Smooth muscle cell (in vitro differentiated cells): ENCODE data around the gene PRKCH. TPM values are rescaled to one million over a fixed set of nuclear protein-coding genes. Genes with fewer than 3 reads are reported as not detected.

Experiments used
- DNase-seq: peaks from one replicate; lab custom pipeline; 2025; ENCODE audit not compliant: unreplicated experiment; lab: John Stamatoyannopoulos, UW
- H2AFZ ChIP-seq: fragments of 200-600 bp; sonication (generic); 2 replicates; pipeline ENCODE4 v1.6.0; 2016; ENCODE audit warnings: antibody characterized with exemption, low read depth, mild to moderate bottlenecking
- H3F3A ChIP-seq: fragments of 200-600 bp; sonication (generic); 2 replicates; pipeline ENCODE4 v1.6.0; 2017; ENCODE audit warnings: antibody characterized with exemption, low read depth
- H3K27ac ChIP-seq: fragments of 200-600 bp; sonication (generic); 2 replicates; pipeline ENCODE4 v1.5.1; 2016; ENCODE audit warnings: low read depth, mild to moderate bottlenecking
- H3K27me3 ChIP-seq: fragments of 200-600 bp; sonication (generic); 2 replicates; pipeline ENCODE4 v1.6.1; 2016; ENCODE audit warnings: low read depth, mild to moderate bottlenecking
- H3K36me3 ChIP-seq: fragments of 200-600 bp; sonication (generic); 2 replicates; pipeline ENCODE4 v1.5.1; 2016; ENCODE audit warnings: low read depth
- H3K4me1 ChIP-seq: fragments of 200-600 bp; sonication (generic); 2 replicates; pipeline ENCODE4 v1.5.1; 2016; ENCODE audit warnings: low read depth
- H3K4me2 ChIP-seq: fragments of 200-600 bp; sonication (generic); 2 replicates; pipeline ENCODE4 v1.6.0; 2016; ENCODE audit warnings: mild to moderate bottlenecking
- H3K4me3 ChIP-seq: fragments of 200-600 bp; sonication (generic); 2 replicates; pipeline ENCODE4 v1.5.1; 2016; ENCODE audit warnings: mild to moderate bottlenecking
- H3K79me2 ChIP-seq: fragments of 200-600 bp; sonication (generic); 2 replicates; pipeline ENCODE4 v1.6.0; 2016; ENCODE audit warnings: low read depth, mild to moderate bottlenecking
- H3K9ac ChIP-seq: fragments of 200-600 bp; sonication (generic); 2 replicates; pipeline ENCODE4 v1.6.0; 2016; ENCODE audit warnings: low read depth
- H3K9me3 ChIP-seq: fragments of 200-600 bp; sonication (generic); replicated peaks from 2 replicates; pipeline ENCODE4 v1.5.1; 2016; ENCODE audit warnings: low read depth
- H4K20me1 ChIP-seq: fragments of 200-600 bp; sonication (generic); 2 replicates; pipeline ENCODE4 v1.6.0; 2016; ENCODE audit warnings: low read depth
- WGBS: methylation state at CpG from one replicate; pipeline ENCODE4 v1.1.7; 2016; ENCODE audit warnings: low lambda C conversion rate; 5-methylcytosine and 5-hydroxymethylcytosine counted together
- polyA plus RNA-seq: library from polyadenylated mRNA; unstranded; fragments of >200 nt; fragmentation: Nextera tagmentation; extraction: Ambion mirVana; gene quantifications from 2 replicates; pipeline ENCODE4 v1.2.1, GENCODE V29; 2016
- total RNA-seq: library from RNA; depleted of rRNA; stranded (reverse); fragments of >200 nt; gene quantifications from 2 replicates; pipeline ENCODE4 v1.2.3, GENCODE V29; 2014
- TF ChIP-seq, protein P1 (sequence below): fragments of 200-600 bp; sonication (generic); IDR thresholded peaks from 2 replicates; pipeline ENCODE4 v1.5.1; 2017; ENCODE audit warnings: borderline replicate concordance, mild to moderate bottlenecking, antibody characterized with exemption; ENCODE audit not compliant: insufficient read depth, poor library complexity, severe bottlenecking

Gene PRKCH
- total and polyA plus RNA-seq, 2 experiments from 2014 or later: 1.5 to 7.6 TPM

- Histone ChIP-seq H3K36me3 (no peaks in the 10 kb centered on the region), H3K4me3 (no peak overlapping the region), H3K79me2 (no peaks in the 10 kb centered on the region), H3K27ac (no peak overlapping the region), H3K9me3 (no peaks in the 10 kb centered on the region), H3K9ac (no peak overlapping the region), H2AFZ (no peak overlapping the region), H3K4me2 (no peak overlapping the region), H3K4me1 (no peaks in the 10 kb centered on the region), H4K20me1 (no peaks in the 10 kb centered on the region), H3K27me3 (no peaks in the 10 kb centered on the region), H3F3A (no peaks in the 10 kb centered on the region)
- no peak for DNase-seq
- WGBS: 59% methylated on average over 4 of the region's 4 CpGs
- TF ChIP-seq, protein P1, sequence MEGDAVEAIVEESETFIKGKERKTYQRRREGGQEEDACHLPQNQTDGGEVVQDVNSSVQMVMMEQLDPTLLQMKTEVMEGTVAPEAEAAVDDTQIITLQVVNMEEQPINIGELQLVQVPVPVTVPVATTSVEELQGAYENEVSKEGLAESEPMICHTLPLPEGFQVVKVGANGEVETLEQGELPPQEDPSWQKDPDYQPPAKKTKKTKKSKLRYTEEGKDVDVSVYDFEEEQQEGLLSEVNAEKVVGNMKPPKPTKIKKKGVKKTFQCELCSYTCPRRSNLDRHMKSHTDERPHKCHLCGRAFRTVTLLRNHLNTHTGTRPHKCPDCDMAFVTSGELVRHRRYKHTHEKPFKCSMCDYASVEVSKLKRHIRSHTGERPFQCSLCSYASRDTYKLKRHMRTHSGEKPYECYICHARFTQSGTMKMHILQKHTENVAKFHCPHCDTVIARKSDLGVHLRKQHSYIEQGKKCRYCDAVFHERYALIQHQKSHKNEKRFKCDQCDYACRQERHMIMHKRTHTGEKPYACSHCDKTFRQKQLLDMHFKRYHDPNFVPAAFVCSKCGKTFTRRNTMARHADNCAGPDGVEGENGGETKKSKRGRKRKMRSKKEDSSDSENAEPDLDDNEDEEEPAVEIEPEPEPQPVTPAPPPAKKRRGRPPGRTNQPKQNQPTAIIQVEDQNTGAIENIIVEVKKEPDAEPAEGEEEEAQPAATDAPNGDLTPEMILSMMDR: no peak
Measured at GRCh38 chr14:61331992-61332657, 10.7 kb downstream of the PRKCH start.

DNA sequence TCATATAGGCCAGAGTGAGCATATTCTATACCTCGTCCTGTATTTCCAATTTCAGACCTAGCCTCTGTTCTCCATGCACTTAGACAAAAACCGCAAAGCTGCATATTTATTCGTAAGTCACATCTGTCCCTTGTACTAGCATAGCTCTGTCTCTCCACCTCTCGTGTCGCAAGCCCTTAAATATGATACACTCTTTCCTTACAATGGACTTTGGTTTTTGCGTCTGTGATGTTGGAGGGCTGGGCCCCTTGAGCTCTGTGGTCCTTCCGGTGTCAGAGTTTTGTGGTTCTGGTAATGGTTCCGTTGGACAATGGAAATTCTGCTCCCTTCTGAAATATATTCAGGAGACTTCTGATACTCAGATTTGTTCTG, 11.3 kb downstream of the PRKCH start:
- Histone ChIP-seq H3K4me3 (no peak overlapping the region), H3K9ac (no peak overlapping the region), H3K4me2 (no peak overlapping the region), H2AFZ (no peak overlapping the region), H3K9me3 (no peaks in the 10 kb centered on the region), H4K20me1 (no peaks in the 10 kb centered on the region), H3F3A (no peaks in the 10 kb centered on the region), H3K4me1 (no peaks in the 10 kb centered on the region), H3K27ac (no peak overlapping the region), H3K36me3 (no peaks in the 10 kb centered on the region), H3K79me2 (no peaks in the 10 kb centered on the region), H3K27me3 (no peaks in the 10 kb centered on the region)
- TF ChIP-seq, protein P1: no peak
- WGBS: 93% methylated on average over 8 of the region's 8 CpGs
- no peak for DNase-seq

DNA sequence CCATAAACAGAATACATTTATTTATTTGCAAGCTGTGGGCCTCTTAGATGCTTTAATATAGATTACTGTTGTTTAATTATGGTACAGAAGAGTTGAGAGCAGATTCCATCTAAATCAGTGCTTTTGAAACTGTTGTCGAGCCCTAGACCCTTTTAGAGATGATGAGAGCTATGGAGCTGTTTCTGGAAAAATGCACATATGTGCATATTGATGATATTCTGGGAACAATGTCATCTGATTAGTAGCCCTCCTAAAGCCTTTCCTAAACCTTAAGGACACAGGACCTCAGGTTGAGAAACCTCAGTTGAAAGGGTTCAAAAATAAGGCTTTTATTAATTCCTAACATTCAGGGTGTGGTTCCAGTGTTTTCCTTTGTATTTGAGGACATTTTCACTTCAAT, 11.7 kb downstream of the PRKCH start:
- H3K27ac ChIP-seq: no peak overlapping the region
- H3K27me3 ChIP-seq: no peaks in the 10 kb centered on the region
- H3K4me2 ChIP-seq: no peak overlapping the region
- no peak for DNase-seq
- H4K20me1 ChIP-seq: no peaks in the 10 kb centered on the region
- WGBS: 80% methylated on average over 1 of the region's 1 CpG
- no peaks in the 10 kb centered on the region for H3K4me1 ChIP-seq
- H3K9me3 ChIP-seq: no peaks in the 10 kb centered on the region
- no peak overlapping the region for H2AFZ ChIP-seq
- no peaks in the 10 kb centered on the region for H3K79me2 ChIP-seq
- H3K9ac ChIP-seq: no peak overlapping the region
- TF ChIP-seq, protein P1: no peak
- no peaks in the 10 kb centered on the region for H3K36me3 ChIP-seq
- no peaks in the 10 kb centered on the region for H3F3A ChIP-seq
- H3K4me3 ChIP-seq: no peak overlapping the region

GRCh38 chr14:61334197-61334701, 12.9 kb downstream of the PRKCH start:
- Histone ChIP-seq H3K4me1 (no peaks in the 10 kb centered on the region), H3K9ac (no peak overlapping the region), H3K4me3 (no peak overlapping the region), H3K27me3 (no peaks in the 10 kb centered on the region), H3K27ac (no peak overlapping the region), H3K79me2 (no peaks in the 10 kb centered on the region), H3K4me2 (no peak overlapping the region), H3K9me3 (no peaks in the 10 kb centered on the region), H4K20me1 (no peaks in the 10 kb centered on the region), H2AFZ (no peak overlapping the region), H3F3A (no peaks in the 10 kb centered on the region), H3K36me3 (no peaks in the 10 kb centered on the region)
- TF ChIP-seq, protein P1: no peak
- WGBS: 79% methylated on average over 11 of the region's 11 CpGs
- no peak for DNase-seq
